Fibroblast of skin of right quadriceps (primary cell): Measurements from ENCODE around the gene KIF26B.
"Not testable (repeated sequence)": the region's sequence is repeated elsewhere in the genome, so short reads cannot be mapped to it uniquely, and the experiment has no call there.

Experiments
- DNase-seq: peaks from one replicate; pipeline ENCODE4 v3.0.0-alpha.2; 2013

The KIF26B gene

GRCh38 chr1:245327842-245328241 is 173.1 kb downstream of the KIF26B start:
- DNase-seq: no peak

DNA sequence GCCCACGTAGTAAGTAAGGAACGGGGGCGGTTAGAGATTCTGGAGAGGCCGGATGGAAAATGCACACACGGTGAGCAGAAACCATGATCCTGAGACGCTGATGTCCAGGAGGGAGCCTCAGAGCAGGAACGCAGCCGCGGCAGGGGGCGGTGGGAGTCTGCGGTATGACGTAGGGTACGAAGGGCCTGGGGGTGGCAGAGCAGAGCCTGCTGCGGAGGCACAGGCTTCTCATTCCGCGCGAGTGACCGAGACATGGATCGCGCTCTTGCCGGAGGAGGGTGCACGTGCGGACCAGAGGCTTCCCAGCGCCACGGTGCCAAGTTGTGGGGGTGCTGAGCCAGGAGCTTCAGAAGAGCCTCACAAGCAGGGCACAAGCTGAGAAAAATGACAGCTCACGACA is 176.2 kb downstream of the KIF26B start:
- DNase-seq: no peak

DNA sequence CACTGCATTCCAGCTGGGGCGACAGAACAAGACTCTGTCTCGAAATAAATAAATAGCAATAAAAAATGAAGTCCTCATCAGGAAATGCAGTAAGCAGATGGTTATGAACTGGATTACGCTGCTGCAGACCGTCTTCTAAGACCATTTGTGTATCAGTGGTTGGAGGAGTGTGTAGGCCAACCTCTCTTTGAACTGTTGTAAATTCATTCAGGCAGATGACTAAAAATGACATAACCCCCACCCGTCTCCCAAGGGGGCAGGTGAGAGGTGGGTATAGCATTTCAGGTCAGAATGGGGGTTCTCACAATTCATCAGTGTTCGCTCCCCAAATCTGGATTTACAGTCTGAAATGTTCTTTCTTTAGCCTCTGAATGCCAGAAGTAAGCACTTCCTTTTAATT is 177.3 kb downstream of the KIF26B start:
- no peak for DNase-seq

- peak; percentile 28 for DNase-seq
Measured at GRCh38 chr1:245332513-245332912, 177.7 kb downstream of the KIF26B start.

- no peak for DNase-seq
Measured at GRCh38 chr1:245334235-245334634, 179.4 kb downstream of the KIF26B start.

GRCh38 chr1:245334827-245335490 is 180.2 kb downstream of the KIF26B start:
- no peak for DNase-seq

DNA sequence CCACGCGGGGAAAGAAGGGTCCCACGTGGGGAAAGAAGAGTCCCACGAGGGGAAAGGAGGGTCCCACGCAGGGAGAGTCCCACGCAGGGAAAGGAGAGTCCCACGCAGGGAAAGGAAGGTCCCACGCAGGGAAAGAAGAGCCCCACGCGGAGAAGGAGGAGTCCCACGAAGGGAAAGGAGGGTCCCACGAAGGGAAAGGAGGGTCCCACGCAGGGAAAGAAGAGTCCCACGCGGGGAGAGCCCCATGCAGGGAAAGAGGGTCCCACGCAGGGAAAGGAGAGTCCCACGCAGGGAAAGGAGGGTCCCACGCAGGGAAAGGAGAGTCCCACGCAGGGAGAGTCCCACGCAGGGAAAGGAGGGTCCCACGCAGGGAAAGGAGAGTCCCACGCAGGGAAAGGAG is 180.9 kb downstream of the KIF26B start:
- not testable (repeated sequence) for DNase-seq

- DNase-seq: no peak
Measured at GRCh38 chr1:245336149-245336983, 181.6 kb downstream of the KIF26B start.

DNA sequence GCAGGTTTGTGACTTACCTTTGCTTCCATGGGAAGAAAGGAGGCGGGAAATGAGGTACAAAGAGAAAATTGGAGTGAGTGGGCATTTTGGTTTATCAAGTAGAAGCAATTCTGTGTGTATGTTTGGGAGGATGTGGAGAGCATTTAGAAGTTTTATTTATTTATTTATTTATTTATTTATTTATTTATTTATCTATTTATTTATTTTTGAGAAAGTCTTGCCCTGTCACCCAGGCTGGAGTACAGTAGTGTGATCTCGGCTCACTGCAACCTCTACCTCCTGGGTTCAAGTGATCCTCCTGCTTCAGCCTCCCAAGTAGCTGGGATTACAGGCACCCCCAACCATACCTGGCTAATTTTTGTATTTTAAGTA is 182.2 kb downstream of the KIF26B start:
- DNase-seq: not testable (repeated sequence)

- peak; percentile 58 for DNase-seq
Measured at GRCh38 chr1:245337829-245338484, 183.2 kb downstream of the KIF26B start.

DNA sequence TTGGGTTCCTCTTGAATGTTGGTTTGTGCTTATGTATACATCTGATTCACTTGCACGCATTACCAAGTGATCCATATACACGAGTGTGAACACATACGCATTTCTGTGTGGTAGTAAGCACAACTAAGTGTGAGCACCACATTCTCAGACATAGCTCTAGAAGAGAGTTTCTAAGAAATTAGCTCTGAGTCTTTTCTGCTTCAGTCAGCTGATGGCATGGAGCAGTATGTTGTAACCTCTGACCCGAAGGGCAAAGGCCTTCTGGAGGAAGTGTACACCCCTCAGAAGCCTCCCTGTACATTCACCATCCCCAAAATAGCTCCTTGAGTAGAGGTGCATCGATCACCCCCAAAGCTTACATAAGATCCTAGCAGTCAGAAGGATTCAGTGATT is 183.7 kb downstream of the KIF26B start:
- no peak for DNase-seq

DNA sequence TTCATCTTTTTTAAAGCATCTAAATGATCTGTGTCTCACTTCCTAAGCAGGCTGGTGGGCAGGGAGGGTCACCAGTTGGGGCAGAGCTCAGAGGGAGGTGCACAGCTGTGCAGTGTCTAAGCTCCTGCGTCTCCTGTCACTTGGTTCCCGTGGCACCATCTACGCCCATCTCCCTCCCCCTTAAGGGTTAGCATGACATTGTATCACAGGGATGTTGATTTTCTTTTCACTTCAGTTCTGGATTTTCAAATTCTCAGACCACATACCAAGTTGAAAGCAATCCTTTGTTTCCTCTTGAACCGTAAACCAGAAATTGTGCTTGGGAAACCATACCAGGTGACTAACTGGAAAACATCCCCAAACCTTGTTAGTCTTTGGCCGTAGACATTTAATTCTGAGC is 187.0 kb downstream of the KIF26B start:
- no peak for DNase-seq

- DNase-seq: no peak
Measured at GRCh38 chr1:245345191-245345884, 190.6 kb downstream of the KIF26B start.

DNA sequence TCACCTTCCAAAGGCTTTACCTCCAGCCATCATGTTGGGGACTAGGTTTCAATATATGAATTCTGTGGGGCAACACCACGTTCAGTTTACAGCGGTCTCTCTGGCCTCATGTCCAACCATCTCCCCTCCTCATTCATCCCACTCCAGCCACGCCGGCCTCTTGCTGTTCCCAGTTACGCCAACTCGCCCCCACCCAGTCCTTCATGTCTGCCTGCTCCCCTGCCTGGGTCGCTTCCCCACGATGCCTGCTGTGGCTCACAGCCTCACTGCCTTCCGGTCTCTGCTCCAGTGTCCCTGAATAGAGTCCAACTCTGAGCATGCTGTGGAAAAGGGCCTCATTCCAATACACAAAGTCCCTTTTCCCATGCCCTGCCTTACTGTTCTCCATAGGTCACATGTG is 193.8 kb downstream of the KIF26B start:
- DNase-seq: no peak

GRCh38 chr1:245353411-245353810 is 198.6 kb downstream of the KIF26B start:
- DNase-seq: no peak

GRCh38 chr1:245353915-245354775 is 199.4 kb downstream of the KIF26B start:
- no peak for DNase-seq

DNA sequence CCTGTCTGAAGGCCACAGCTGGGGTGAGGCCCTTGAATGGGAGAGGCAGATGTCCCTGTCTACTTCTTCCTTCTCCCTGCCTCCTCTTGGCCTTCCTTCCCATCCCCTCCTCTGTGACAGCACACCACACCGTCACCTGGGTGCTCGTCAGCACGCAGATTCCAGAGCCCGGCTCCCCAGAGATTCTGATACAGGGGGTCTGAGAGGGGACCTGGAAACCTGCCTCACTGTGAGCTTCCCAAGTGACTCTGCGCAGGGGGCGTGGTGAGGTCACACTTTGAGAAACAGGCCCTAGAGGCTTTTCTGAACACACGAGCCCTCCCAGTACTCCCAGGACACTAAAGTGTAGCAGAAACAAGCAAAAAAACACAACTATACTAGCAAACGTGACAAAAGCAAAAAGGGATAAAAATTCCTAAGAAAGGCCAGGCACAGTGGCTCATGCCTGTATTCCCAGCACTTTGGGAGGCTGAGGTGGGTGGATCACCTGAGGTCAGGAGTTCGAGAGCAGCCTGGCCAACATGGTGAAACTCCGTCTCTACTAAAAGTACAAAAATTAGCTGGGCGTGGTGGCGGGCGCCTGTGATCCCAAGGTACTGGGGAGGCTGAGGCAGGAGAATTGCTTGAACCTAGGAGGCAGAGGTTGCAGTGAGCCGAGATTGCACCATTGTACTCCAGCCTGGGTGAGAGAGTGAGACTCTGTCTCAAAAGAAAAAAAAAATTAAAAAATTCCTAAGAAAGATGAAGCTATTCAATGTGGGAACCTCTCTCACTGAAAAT is 201.3 kb downstream of the KIF26B start:
- DNase-seq: not testable (repeated sequence)

- no peak for DNase-seq
Measured at GRCh38 chr1:245356891-245357585, 202.3 kb downstream of the KIF26B start.

DNA sequence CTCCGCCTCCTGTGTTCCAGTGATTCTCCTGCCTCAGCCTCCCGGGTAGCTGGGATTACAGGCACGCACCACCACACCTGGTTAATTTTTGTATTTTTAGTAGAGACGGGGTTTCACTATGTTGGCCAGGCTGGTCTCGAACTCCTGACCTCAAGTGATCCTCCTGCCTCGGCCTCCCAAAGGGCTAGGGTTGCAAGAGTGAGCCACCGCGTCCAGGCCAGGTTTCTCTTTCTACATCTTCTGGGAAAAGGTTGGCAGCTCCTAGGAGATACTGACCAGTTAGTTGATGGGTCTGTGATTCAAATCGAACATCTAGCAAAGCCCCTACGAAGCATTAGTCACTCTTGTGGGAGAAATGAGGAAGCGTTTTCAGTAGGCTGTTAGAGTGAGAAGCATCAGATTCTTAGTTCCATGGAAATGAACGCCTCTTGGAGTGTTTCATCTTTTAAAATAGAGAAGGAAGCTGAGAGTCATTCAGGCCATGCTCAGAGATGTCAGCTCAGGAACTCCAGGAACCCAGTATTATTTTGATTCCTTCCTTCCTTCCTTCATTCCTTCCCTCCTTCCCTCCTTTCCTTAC is 204.4 kb downstream of the KIF26B start:
- not testable (repeated sequence) for DNase-seq

DNA sequence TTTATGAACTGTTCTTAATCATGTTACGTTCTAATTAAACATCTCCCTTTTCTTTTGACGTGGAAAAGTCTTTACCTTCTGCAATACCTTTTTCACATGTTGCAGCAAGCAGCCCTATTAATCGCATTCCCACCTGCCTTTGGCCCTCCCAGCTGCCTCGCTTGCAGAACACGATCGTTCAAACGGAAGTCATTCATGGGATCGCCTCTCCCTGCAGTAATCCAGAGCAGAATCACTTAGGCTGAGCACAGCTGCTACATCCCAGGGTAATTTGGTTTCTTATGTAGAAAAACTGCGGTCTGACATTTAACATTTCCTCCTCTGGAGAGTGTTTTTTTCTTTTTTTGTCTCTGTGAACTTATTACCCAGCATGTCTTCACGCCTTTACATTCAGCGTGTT is 206.3 kb downstream of the KIF26B start:
- DNase-seq: no peak
